Duodenal mucosa (tissue), 2 donors: ENCODE results near the gene SLC19A3.
"Not testable (repeated sequence)": the region's sequence is repeated elsewhere in the genome, so short reads cannot be mapped to it uniquely, and the experiment has no call there.

Experiments
- H3K27ac ChIP-seq: one replicate; pipeline ENCODE4 v1.7.0; 2013; ENCODE audit warnings: low read depth, low read length
- H3K27me3 ChIP-seq, 2 donors: one replicate each; pipeline ENCODE4 v1.7.0; 2013; ENCODE audit warnings: low read length in 2 of 2, control low read depth in 1 of 2; ENCODE audit not compliant: insufficient read depth in 2 of 2, control insufficient read depth in 1 of 2
- H3K36me3 ChIP-seq, 2 donors: one replicate each; pipeline ENCODE4 v1.7.0; 2013; ENCODE audit warnings: low read length in 2 of 2, control low read depth in 1 of 2; ENCODE audit not compliant: insufficient read depth in 2 of 2, control insufficient read depth in 1 of 2
- H3K4me1 ChIP-seq, 2 donors: one replicate each; pipeline ENCODE4 v1.7.0; 2013; ENCODE audit warnings: low read length in 2 of 2, control low read depth in 1 of 2; ENCODE audit not compliant: insufficient read depth in 2 of 2, control insufficient read depth in 1 of 2
- H3K4me3 ChIP-seq, 2 donors: one replicate each; pipeline ENCODE4 v1.7.0; 2013; ENCODE audit warnings: low read length in 2 of 2, low read depth in 1 of 2
- H3K9ac ChIP-seq, 2 donors: one replicate each; pipeline ENCODE4 v1.7.0; 2013; ENCODE audit warnings: low read length in 2 of 2, low read depth in 1 of 2
- H3K9me3 ChIP-seq, 2 donors: one replicate each; pipeline ENCODE4 v1.7.0; 2013; ENCODE audit warnings: low read length in 2 of 2, control low read depth in 1 of 2; ENCODE audit not compliant: control insufficient read depth in 1 of 2

Gene SLC19A3

GRCh38 chr2:227717687-227718567 is at the start of gene SLC19A3:
SLC19A3 (minus strand) TSS chr2:227718028; CDS start chr2:227702318, 15,710 bp downstream.
- Histone ChIP-seq H3K9me3 (no peaks in the 10 kb centered on the region), H3K4me1 (peaks cover 0 to 8% of the 10 kb centered on the region in 2 donors), H3K9ac (peak within 1 kb of the TSS; percentile 50 to 71), H3K27me3 (no peaks in the 10 kb centered on the region), H3K4me3 (peak within 1 kb of the TSS; percentile 72 to 76), H3K36me3 (no peaks in the 10 kb centered on the region), H3K27ac (no peak within 1 kb of the TSS)

GRCh38 chr2:227766373-227766883 is 48.6 kb upstream of the SLC19A3 start:
- H3K4me1 ChIP-seq: peaks cover 9 to 10% of the 10 kb centered on the region in 2 donors
- H3K4me3 ChIP-seq: no peak overlapping the region
- H3K9me3 ChIP-seq: no peaks in the 10 kb centered on the region
- H3K27me3 ChIP-seq: no peaks in the 10 kb centered on the region
- H3K36me3 ChIP-seq: no peaks in the 10 kb centered on the region
- H3K27ac ChIP-seq: no peak overlapping the region
- H3K9ac ChIP-seq: no peak overlapping the region

GRCh38 chr2:227765788-227766372 is 48.1 kb upstream of the SLC19A3 start:
- Histone ChIP-seq H3K27me3 (no peaks in the 10 kb centered on the region), H3K27ac (no peak overlapping the region), H3K9me3 (no peaks in the 10 kb centered on the region), H3K4me1 (peaks cover 14 to 16% of the 10 kb centered on the region in 2 donors), H3K36me3 (no peaks in the 10 kb centered on the region), H3K9ac (no peak overlapping the region), H3K4me3 (no peak overlapping the region)

- H3K9me3 ChIP-seq: no peaks in the 10 kb centered on the region
- no peak overlapping the region for H3K9ac ChIP-seq
- H3K27ac ChIP-seq: peak overlapping the region; percentile 74
- H3K4me1 ChIP-seq: peaks cover 23 to 25% of the 10 kb centered on the region in 2 donors
- no peaks in the 10 kb centered on the region for H3K36me3 ChIP-seq
- no peak overlapping the region for H3K4me3 ChIP-seq
- H3K27me3 ChIP-seq: no peaks in the 10 kb centered on the region
These were observed 44.1 kb upstream of the SLC19A3 start for GRCh38 chr2:227761740-227762476.

GRCh38 chr2:227759411-227760118 is 41.7 kb upstream of the SLC19A3 start:
- no peak overlapping the region for H3K4me3 ChIP-seq
- no peaks in the 10 kb centered on the region for H3K27me3 ChIP-seq
- H3K36me3 ChIP-seq: no peaks in the 10 kb centered on the region
- peak overlapping the region; percentile 64 for H3K27ac ChIP-seq
- H3K4me1 ChIP-seq: peaks cover 22 to 23% of the 10 kb centered on the region in 2 donors
- H3K9ac ChIP-seq: peak overlapping the region in 1 of 2 donors; percentile 6
- no peaks in the 10 kb centered on the region for H3K9me3 ChIP-seq

GRCh38 chr2:227756261-227756660 is 38.4 kb upstream of the SLC19A3 start:
- not testable (repeated sequence) for H3K9me3 ChIP-seq, H3K9ac ChIP-seq, H3K27ac ChIP-seq, H3K4me3 ChIP-seq, H3K36me3 ChIP-seq, H3K27me3 ChIP-seq
- peaks cover 12 to 13% of the 10 kb centered on the region in 2 donors for H3K4me1 ChIP-seq

- Histone ChIP-seq H3K9ac (no peak overlapping the region), H3K4me1 (no peaks in the 10 kb centered on the region)
These were observed 30.3 kb upstream of the SLC19A3 start for GRCh38 chr2:227748079-227748478.

GRCh38 chr2:227745594-227745993 is 27.8 kb upstream of the SLC19A3 start, which contains the start of gene SCYGR8:
SCYGR8 (plus strand) TSS chr2:227745894; CDS start chr2:227745894, 0 bp downstream.
- Histone ChIP-seq H3K4me1 (no peaks in the 10 kb centered on the region), H3K9ac (no peak within 1 kb of the TSS), H3K27me3 (no peaks in the 10 kb centered on the region), H3K27ac (no peak within 1 kb of the TSS), H3K4me3 (no peak within 1 kb of the TSS), H3K36me3 (no peaks in the 10 kb centered on the region), H3K9me3 (no peaks in the 10 kb centered on the region)

More at GRCh38 chr2:227748079-227748478, 30.3 kb upstream of the SLC19A3 start:
- no peaks in the 10 kb centered on the region for H3K9me3 ChIP-seq
- H3K27me3 ChIP-seq: no peaks in the 10 kb centered on the region
- no peak overlapping the region for H3K27ac ChIP-seq
- H3K4me3 ChIP-seq: no peak overlapping the region
- no peaks in the 10 kb centered on the region for H3K36me3 ChIP-seq

- H3K9me3 ChIP-seq, H3K27me3 ChIP-seq, H3K4me1 ChIP-seq, H3K36me3 ChIP-seq, H3K9ac ChIP-seq, H3K4me3 ChIP-seq, H3K27ac ChIP-seq: not testable (repeated sequence)
These were observed 22.9 kb upstream of the SLC19A3 start for GRCh38 chr2:227740705-227741104.
